ENCODE measurements around the gene LRMDA. TPM values are rescaled to one million over a fixed set of nuclear protein-coding genes. Genes with fewer than 3 reads are reported as not detected.

LRMDA gene
- total and polyA plus RNA-seq, 2 donors from 2014 or later = 23.2 to 48.6 TPM

DNA sequence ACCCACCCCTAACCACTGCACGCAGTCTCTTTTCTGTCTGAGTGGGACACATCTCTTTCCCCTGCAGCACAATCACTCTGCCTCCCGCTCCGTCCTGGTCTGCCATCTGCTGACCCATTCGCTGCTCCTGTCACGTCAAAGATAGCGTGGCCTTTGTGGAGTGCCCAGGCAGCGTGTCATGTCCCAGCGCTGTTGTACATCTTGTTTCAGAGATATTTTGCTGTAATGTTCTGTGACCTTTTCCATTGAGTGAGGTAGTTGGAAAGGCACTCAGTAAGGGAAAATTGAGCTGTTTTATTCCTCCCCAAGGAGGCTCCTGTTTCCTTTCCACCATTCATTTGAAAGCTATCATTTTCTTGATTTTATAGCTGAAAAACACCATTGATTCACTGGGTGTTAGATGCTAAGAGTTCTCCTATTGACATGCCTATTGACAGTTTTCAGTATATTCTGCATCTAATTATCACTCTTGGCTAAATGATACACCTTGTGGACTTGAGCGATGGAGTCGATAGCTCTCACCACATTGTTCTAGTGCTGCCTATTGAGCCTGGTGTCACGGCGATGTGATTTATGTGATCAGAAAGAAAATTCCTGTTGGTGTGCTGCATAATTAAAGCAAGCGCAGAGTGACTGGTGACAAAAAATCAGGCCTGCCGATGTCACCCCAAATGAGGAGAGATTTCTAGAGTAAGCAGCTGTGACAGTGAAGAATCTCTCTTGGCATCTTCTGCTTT lies 372.6 kb downstream of the LRMDA start:
- Histone ChIP-seq H3K4me3 (ENCODE audit: low read length in 3 of 3) (no peak overlapping the region), H3K4me1 (ENCODE audit: control insufficient read depth in 2 of 3, insufficient read depth in 2 of 3, low read depth in 1 of 3, low read length in 3 of 3) (peaks cover 0 to 3% (median 0%) of the 10 kb centered on the region in 3 donors), H3K9ac (ENCODE audit: low read length in 3 of 3) (no peak overlapping the region), H3K9me3 (ENCODE audit: control insufficient read depth in 2 of 3, insufficient read depth in 1 of 3, low read length in 3 of 3) (no peaks in the 10 kb centered on the region), H3K27ac (ENCODE audit: low read depth in 2 of 2, low read length in 2 of 2) (no peak overlapping the region), H3K27me3 (ENCODE audit: control insufficient read depth, insufficient read depth, low read length) (no peaks in the 10 kb centered on the region), H3K36me3 (ENCODE audit: control insufficient read depth in 2 of 3, insufficient read depth in 3 of 3, low read length in 3 of 3) (no peaks in the 10 kb centered on the region)
- DNase-seq = no peak
- no peak for FAIRE-seq
- intact Hi-C loops (cut with DNase I) = no loop called here
- TF ChIP-seq, protein P1, sequence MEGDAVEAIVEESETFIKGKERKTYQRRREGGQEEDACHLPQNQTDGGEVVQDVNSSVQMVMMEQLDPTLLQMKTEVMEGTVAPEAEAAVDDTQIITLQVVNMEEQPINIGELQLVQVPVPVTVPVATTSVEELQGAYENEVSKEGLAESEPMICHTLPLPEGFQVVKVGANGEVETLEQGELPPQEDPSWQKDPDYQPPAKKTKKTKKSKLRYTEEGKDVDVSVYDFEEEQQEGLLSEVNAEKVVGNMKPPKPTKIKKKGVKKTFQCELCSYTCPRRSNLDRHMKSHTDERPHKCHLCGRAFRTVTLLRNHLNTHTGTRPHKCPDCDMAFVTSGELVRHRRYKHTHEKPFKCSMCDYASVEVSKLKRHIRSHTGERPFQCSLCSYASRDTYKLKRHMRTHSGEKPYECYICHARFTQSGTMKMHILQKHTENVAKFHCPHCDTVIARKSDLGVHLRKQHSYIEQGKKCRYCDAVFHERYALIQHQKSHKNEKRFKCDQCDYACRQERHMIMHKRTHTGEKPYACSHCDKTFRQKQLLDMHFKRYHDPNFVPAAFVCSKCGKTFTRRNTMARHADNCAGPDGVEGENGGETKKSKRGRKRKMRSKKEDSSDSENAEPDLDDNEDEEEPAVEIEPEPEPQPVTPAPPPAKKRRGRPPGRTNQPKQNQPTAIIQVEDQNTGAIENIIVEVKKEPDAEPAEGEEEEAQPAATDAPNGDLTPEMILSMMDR (IDR thresholded peaks at IDR 0.05; ENCODE audit: borderline replicate concordance, extremely low read depth, insufficient read depth) = no peak

DNA sequence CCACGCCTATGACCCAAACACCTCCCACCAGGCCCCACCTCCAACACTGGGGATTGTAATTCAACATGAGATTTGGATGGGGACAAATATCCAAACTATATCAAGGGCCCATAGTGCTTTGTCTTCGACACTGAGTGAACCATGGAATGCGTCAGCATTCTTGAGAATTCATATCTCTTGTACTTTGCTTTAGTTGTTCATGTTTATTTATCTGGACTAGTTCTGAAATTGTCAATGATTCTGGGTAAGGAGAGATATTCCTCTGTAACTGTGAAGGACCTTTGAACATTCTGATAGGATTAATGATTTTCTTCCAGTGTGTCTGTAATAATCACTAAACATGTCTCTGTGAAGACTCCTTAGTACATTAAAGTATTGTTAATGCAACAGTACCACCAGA lies 374.8 kb downstream of the LRMDA start:
- H3K9ac ChIP-seq (ENCODE audit: low read length in 3 of 3) = no peak overlapping the region
- H3K4me3 ChIP-seq (ENCODE audit: low read length in 3 of 3) = no peak overlapping the region
- FAIRE-seq (no peak), DNase-seq (no peak)
- no peaks in the 10 kb centered on the region for H3K36me3 ChIP-seq (ENCODE audit: control insufficient read depth in 2 of 3, insufficient read depth in 3 of 3, low read length in 3 of 3)
- peaks cover 0 to 3% (median 0%) of the 10 kb centered on the region in 3 donors for H3K4me1 ChIP-seq (ENCODE audit: control insufficient read depth in 2 of 3, insufficient read depth in 2 of 3, low read depth in 1 of 3, low read length in 3 of 3)
- no peaks in the 10 kb centered on the region for H3K9me3 ChIP-seq (ENCODE audit: control insufficient read depth in 2 of 3, insufficient read depth in 1 of 3, low read length in 3 of 3)
- TF ChIP-seq, protein P1 (IDR thresholded peaks at IDR 0.05; ENCODE audit: borderline replicate concordance, extremely low read depth, insufficient read depth) = no peak
- intact Hi-C loops (cut with DNase I) = no loop called here
- H3K27me3 ChIP-seq (ENCODE audit: control insufficient read depth, insufficient read depth, low read length) = no peaks in the 10 kb centered on the region
- no peak overlapping the region for H3K27ac ChIP-seq (ENCODE audit: low read depth in 2 of 2, low read length in 2 of 2)

DNA sequence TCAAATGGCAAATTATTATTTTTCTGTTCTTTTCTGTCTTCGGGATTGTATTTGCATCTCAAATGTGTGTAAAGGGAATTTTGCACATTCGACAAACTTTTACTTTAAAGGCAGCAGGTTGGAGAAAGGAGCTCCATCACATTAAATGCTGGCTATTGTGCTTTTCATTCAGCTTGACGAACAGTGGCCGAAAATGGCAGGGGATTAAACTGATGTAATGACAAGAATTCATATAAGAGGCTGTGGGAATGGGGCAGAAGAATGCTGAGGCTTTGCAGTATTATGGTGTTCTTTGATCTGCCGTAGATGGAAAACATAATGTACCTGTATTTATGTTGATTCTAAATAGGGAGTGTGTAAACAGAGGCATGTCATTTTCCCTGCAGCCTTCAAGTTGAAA lies 376.0 kb downstream of the LRMDA start:
- no peak overlapping the region for H3K27ac ChIP-seq (ENCODE audit: low read depth in 2 of 2, low read length in 2 of 2)
- no peak overlapping the region for H3K9ac ChIP-seq (ENCODE audit: low read length in 3 of 3)
- peaks cover 0 to 3% (median 0%) of the 10 kb centered on the region in 3 donors for H3K4me1 ChIP-seq (ENCODE audit: control insufficient read depth in 2 of 3, insufficient read depth in 2 of 3, low read depth in 1 of 3, low read length in 3 of 3)
- H3K9me3 ChIP-seq (ENCODE audit: control insufficient read depth in 2 of 3, insufficient read depth in 1 of 3, low read length in 3 of 3) = no peaks in the 10 kb centered on the region
- no peak for DNase-seq
- no peak for FAIRE-seq
- intact Hi-C loops (cut with DNase I) = no loop called here
- no peak overlapping the region for H3K4me3 ChIP-seq (ENCODE audit: low read length in 3 of 3)
- H3K27me3 ChIP-seq (ENCODE audit: control insufficient read depth, insufficient read depth, low read length) = no peaks in the 10 kb centered on the region
- TF ChIP-seq, protein P1 (IDR thresholded peaks at IDR 0.05; ENCODE audit: borderline replicate concordance, extremely low read depth, insufficient read depth) = no peak
- no peaks in the 10 kb centered on the region for H3K36me3 ChIP-seq (ENCODE audit: control insufficient read depth in 2 of 3, insufficient read depth in 3 of 3, low read length in 3 of 3)
